Measurements from ENCODE around the gene HEBP1.

HEBP1 gene

DNA sequence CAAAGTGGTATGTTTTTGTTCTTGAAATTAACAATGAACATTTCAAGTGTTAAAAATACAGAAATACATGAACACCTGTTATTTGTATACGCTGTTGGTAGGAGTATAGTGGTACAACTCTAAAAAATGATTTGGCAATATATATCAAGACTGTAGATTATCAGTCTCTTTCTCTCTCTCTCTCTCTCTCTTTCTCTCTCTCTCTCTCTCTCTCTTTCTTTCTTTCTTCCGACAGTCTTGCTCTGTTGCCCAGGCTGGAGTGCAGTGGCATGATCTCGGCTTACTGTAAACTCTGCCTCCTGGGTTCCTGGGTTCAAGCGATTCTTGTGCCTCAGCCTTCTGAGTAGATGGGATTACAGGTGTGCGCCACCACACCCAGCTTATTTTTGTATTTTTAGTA is 12.6 kb downstream of the HEBP1 start:
- DNase-seq, result no peak

DNA sequence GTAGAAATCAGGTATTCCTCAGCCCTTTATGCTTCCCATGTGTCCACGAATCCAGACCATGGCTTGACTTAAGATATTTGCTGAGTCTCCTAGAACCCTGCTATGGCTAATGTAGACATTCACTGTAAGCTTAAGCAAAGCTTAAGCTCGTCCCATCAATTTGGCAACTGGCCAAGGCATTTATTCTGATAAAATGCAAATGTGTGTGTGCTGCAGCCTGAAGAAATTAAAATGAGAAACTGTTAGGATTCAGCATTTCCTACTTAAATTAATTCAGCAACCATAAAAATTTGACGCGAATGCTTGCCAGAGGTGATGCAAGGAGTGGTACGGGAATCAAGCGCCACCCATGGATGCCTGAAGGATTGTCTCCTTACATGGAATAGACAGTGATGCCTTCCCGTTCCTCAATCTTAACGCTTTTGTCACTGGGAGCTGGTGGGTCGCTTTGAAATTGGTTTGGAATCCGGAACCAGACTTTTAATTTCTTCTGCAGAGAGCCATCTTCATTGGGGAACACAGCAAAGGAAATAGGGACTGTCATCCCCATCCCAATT is 13.2 kb downstream of the HEBP1 start:
- peak; percentile 43 for DNase-seq

DNA sequence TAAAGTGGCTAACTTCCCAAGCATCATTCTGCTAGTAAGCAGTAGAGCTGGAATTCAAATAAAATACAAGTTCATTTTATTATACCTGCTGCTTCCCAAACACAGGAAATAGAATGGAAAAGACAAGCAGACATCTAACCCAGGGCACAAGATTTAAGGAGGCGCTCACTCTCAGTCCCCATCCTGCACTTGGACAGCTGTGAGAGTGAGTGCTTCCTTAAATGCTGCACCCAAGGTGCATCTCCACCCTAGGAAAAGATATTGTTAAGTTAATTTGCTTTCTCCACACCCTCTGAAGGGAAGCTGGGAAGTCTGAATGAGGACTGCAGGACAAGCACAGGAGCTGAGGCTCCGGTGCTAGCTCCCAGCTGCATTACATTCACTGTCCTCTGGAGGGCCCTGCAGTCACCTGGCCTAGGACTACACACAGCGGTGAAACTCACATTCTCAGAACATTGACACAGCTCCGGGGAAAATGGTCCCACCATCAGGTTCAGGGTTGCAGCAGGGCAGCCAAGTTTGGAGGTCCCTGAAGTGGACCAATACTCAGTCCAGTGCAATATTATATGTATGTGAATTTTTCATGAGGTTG is 14.2 kb downstream of the HEBP1 start:
- no peak for DNase-seq

DNA sequence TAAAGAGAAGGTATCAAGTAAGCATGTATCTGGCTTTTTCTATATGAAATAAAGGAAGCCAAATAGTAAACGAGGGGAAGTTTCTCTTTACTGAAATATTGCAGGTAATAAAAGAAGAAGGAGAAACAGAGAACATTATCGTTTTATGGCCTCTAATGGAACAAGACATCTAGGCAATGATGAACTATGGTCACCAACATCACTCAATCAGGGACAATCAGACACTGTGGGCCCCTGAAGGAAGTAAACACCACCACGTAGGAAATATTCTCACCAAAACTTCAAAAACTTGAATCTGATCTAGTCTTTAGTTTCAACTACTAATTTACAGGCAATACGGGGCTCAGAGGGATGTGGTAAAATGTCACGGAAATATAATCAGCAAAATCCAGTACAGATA is 15.9 kb downstream of the HEBP1 start:
- DNase-seq, result no peak

DNA sequence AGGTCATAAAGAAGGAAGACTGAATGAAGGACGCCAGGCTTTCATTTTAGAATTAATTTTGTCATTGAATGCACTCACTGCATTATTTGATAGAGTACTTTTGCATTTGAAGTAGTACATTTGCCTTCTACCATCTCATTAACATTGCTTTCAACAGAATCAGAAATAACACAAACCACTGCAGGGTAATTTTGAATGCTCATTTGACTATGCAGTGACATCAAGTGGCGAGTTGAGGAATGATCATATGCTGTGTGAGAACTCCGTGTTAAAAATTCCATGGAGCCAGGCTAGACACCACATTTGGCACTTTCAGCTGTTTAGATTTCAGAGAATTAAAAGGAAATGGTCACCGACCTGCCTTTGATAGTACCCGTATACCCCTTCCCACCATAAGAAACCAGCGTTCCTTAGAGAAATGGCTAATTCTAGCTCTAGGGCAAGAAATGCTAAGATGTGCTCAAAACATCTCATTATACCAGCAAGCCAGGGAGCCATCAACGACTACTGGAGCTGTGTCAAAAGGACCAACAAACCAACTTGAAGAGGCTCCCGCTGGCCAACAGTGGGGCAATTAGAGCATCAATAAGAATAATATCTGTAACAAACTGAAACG is 16.5 kb downstream of the HEBP1 start:
- DNase-seq, result peak; percentile 44

DNA sequence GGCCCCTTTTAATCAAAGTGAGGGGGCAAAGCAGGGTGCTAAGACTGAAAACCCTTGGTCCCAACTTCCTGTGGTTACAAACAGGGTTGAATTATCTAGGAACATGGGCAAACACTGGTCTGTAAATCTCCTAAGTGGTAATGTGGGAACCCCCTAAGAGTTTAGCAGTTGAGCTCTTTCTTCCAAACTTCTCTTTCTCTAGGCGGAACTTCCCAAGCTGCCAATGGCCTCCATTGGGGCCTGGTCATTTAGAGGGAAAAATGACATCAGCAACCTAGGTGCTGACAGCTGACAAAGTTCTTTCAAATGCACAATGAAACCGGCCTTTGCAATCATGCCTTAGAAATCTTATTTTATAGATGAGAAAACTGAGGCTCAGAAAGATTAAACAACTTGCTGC is 17.7 kb downstream of the HEBP1 start:
- DNase-seq, result no peak

DNA sequence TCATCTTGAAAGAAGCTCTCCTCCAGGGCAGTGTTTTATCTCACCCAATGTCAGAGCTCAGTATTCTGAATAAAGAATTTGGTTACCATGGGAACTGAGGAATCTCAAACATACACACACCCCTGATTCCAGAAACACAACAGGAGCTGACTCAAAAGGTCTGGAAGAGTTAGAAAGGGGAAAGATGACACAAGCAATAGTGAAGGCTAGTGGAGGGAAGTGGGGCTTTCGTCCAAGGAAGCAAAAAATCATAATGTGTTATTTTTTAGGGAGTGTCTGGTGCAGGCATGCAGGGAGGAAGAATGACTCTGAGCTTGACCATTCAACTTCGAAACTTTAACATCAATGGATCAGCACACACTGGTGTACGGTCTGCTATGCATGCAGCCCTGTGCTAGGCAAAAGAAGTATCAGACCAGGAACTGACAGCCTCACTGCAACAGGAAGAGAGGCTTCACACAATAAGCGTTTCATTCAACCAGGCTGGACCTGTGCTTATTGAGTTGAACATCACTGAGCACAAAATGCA is 20.3 kb downstream of the HEBP1 start:
- DNase-seq, result no peak

DNA sequence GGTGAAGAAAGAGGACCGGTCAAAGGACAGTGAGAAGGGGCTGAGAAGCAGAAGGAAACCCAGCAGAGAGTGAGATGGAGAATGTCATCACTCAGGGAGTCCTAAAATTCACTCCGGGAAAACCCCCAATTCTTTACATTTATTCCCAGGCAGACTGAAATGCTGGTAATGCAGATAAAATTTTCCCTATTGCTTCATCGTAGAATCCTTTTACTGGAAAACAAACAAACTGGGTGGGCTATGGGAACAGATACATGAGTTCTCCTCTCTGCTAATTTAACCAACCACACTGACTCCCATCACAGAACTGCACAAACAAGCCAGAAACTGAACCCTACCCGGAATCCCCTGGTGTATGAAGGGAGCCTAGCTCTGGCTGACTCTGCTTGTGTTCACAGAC is 20.9 kb downstream of the HEBP1 start:
- no peak for DNase-seq

DNA sequence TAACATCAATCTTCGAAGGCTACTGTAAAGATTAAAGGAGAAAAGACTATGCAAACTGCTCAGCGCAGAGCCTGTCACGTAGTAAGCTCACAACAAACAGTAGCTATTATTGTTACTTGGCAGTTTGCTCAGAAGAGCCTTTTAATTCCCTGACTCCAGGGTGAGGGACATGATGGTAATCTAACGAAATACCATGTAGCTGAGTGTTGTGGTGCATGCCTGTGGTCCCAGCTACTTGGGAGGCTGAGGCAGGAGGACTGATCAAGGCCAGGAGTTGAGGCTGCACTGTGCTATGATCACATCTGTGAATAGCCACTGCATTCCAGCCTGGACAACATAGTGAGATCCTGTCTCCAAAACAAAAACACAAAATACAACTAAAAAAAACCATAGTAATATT is 22.8 kb downstream of the HEBP1 start:
- DNase-seq, result no peak

DNA sequence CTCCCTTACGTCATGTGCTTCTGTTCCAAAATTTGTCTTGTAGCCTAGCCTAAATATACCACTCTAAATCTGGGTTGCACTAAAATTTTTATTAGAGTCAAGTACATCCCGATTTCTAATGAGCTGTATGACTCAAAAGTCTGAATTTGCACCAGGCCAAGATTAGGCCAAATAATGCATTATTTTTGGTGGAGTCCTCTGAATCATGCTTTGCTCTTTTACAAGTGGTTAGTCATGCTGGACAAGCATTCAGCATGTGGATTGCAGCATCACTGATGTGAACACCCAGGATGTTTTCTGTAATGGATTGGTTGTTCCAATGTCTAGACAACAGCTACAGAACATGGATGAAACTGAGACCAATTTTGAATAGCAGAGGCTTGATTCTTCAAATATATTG is 23.7 kb downstream of the HEBP1 start:
- DNase-seq, result no peak

DNA sequence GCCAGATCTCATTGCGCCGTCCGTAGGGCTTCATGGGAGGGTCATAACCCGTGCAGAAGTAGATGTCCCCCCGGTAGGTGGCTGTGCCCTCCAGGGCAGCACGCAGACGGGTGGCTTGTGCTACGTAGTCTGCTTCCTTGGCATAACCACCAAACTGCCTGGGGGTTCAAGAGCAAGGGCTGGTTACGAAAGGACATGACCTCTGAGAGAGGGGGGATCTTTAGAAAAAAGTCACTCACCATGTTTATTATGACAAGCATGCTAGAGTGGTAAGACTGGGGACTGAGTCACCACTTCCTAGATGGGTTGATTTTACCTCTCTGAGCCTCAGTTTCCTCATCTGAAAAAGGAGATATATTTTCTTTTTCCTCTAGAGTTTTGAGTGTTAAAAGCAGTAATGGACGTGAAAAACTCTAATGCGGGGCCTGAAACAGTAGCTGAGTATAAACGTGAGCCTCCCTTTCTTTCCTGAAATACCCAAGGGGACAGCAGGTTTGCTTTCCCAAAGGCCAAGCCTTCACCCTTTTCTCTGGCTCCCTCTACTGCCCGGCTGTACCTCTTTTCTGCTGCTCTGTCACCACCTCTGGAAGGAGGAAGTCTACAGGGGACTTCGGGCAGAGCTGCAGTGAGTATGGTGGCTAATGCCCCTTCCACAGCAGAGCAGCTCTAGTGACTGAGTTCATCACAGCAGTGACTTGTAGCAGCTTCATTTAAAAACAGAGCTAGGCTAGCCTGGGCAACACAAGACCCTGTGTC is 24.6 kb downstream of the HEBP1 start:
- DNase-seq, result peak; percentile 5

DNA sequence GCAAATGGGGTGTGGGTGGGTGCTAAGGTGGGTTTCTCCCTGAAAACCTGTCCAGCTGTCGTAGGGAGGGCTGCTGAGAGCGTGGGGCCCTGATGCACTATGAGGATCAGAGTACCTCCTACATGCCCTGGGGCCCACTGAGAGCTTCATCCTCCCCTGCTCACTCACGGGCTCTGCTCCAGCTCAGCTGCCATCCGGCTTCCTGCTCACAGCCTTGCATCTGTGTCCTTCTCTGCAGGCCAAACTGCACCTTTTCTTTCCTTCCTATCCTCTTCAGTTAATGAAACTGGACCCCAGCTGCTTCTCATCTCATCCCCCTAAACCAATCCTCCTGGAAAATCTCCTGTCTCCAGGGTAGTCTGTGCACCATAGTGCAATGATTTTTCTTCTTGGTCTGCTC is 25.9 kb downstream of the HEBP1 start:
- no peak for DNase-seq

DNA sequence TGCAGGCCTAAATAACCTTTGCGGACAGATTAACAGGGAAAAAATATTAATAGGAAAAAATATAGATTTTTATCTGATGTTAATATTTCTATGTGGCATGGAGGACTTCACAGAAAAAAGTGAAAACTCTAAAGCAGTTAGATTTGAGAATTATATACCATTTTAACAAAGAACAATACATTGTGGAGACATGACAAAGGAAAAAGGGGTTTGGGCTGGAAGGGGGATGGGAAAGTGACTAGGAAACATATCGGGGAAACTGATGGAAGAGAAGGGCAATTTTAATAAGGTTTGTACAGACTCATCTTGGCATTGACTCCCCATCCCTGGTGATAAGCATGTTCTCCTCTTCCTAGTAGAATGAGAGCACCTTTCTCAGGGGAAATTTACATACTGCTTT is 27.0 kb downstream of the HEBP1 start:
- no peak for DNase-seq

DNA sequence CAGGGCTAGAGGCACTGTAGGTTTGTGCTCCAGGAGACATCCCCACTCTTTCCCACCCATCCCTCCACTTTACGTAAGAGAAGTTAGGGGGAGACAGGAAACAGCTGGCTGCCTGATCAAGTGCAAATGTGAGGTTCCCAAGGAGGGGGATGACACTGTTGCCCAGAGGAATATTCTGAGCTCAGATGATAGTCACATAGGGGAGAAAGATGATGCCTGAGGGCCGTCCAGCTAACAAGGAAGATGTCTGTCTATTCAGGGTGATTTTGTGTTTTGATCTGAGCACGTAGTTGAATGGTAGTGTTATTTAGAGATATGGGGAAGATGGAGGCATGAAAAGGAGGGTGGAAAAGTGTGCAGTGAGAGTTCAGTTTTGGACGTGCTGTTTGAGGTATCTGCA is 34.2 kb downstream of the HEBP1 start:
- DNase-seq, result no peak

DNA sequence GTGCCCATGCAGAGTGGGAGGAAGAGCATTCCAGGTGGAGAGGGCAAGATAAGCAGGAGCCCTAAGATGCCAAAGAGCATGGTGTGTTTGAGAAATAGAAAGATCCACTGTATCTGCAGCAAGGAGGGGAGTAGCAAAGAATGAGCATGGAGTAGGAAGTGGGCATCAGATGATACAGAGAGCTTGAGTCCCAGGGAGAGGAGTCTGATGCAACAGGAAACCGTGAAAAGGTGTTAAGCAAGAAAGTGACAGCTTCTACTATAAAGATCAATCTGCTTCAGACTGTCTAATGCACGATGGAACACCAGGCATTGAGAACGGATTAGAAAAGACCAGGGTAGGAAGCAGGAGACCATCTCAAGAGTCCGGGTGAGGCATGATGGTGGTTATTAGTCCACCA is 35.8 kb downstream of the HEBP1 start:
- DNase-seq, result no peak

DNA sequence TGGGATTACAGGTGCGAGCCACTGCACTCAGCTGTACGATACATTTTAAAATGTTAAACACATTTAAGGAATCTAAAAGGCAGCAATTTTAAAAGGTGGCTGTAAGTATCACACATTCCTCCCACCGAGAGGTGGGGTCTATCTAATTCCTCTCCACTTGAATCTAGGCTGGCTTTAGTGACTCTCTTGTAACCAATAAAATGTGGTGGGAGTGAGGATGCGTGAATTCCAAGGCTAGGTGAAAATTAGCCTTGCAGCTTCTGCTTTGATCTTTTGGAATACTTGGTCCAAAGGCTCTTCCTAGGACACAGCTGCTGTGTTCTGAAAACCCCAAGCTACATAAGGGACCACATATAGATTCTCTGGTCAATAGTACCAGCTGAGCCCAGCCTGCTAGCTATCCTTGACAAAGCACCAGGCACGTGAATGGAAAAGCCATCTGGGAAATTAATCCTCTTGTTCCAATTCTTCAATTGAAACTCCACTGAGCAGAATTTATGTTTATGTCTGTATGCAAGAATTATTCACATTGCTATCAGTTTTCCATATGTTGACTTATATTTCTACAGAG is 39.3 kb downstream of the HEBP1 start:
- no peak for DNase-seq

DNA sequence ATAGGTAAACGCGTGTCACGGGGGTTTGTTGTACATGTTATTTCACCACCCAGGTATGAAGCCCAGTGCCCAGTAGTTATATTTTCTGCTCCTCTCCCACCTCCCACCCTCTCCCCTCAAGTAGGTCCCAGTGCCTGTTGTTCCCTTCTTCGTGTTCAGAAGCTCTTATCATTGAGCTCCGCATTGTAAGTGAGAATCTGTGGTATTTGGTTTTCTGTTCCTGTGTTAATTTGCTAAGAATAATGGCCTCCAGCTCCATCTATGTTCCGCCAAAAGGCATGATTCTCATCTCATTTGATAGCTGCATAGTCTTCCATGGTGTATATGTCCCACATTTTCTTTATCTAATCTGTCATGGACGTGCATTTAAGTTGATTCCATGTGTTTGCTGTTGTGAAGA is 41.2 kb downstream of the HEBP1 start:
- DNase-seq, result no peak

DNA sequence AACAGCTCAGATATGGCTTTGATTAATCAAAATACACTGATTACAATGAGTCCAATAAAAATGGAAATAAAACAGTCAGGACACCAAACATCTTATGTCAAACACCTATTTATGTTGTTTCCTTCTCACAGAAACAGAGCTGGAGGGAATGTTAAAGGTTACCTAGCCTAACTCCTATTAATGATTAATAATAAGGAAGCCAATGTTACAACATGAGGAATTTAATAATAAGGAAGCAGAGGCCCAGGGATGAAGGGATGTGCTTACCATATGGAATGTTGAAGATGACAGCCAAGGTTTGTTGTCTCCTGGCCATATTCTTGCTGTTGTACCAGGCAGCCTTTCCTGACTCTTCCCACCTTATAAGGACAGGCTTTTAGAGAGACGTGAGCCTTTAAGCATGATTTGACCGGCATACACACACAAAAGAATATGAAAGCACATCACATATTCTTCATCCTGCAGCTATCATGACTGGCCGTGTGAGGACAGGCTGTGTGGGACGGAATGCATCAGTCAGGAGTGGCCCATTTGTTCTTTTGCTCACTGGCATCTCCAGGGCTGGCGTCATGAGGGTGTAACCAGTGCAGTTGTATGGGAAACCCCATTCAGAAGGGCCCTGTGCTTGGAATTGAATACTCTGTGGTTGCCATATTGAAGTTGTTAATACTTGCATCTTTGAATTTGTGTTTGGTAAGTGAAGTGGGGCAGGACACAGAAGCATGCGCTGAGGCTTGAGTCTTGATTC is 45.0 kb downstream of the HEBP1 start:
- no peak for DNase-seq

DNA sequence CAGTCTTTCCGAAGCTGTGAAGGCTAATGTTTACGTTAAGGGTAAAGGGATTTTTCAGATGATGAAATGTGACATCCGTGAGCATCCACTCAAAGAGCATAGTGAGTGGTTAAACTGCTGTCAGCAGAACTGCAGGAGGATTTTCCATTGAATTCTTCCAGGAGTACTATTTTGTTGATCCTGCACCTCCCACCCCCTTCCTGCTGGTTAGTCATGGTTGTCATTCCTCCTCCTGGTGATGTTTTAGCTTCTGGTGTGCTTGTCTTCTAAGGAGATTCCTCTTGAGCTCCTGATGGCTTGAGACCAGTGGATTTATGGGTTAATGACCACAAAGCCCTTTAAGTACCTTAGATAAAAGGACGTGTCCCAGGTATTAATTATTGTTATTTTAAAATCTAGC is 45.7 kb downstream of the HEBP1 start:
- no peak for DNase-seq

DNA sequence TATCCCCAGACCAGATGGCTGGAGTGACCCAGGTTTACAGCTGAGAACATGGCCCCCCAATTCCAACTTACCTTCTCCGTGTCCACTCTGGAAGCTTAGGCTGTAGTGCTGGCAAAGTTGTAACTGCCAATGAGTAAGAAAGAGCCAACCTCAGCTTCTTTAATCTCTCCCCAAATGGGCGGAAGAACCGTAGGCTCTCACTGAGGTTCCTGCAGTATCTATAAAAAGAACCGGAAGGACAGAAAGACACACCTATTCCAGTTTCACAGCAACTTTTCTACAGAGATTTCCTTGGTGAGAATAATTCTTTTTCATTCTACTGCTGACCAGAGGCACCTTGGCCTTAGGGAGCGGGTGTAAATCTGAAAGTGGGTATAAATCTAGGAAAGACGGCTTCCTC is 48.0 kb downstream of the HEBP1 start, which contains the start of gene GPRC5D:
TSS of gene GPRC5D (minus strand) at position 135 of the 400 bp plus-strand sequence. CDS start 1,786 bp downstream, outside the sequence.
- no peak for DNase-seq

DNA sequence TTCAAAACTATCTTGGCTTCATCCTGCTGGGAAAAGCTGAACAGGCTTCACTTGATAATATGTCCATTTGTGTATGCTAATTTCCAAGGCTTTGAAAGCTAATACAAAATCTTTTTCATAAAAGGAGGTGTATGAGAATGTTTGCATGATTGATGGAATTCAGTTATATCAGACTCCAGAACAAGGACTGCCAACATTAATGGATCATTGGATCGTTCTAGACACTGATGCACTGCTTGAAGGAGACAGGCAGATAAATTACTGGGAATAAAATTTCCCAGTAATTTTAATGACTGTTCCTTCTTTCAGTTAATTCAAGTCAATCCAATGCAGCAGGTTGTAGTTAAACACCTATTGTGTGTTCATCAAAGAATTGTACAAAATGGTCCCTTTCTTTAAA is 48.6 kb downstream of the HEBP1 start:
- DNase-seq, result no peak

DNA sequence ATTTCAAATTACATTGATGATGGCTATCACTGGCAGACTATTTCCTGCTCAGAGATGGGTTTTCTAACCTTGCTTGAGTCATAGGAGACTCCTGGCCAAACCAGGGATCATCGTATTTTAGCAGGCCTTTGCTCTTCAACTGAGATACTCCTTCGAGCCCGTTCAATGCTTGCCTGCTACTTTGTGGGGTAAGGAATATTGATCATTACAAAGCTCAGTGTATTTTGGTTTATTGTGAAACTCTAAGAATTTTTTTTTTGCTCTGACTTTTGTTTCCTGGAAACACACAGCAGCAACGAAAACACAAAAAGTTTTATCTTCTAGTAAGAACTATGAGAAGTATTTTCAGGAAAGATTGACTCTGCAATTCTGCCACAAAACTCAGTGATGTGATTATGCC is 52.2 kb downstream of the HEBP1 start:
- DNase-seq, result no peak
